ENCODE results near the gene SCNN1A.

The SCNN1A gene

GRCh38 chr12:6383572-6384498 lies 8.5 kb upstream of the SCNN1A start, which contains the start of gene LTBR:
TSS of gene LTBR (plus strand) at chr12:6384162. CDS start at chr12:6384359, 197 bp downstream.
- peak; percentile 76 for DNase-seq

DNA sequence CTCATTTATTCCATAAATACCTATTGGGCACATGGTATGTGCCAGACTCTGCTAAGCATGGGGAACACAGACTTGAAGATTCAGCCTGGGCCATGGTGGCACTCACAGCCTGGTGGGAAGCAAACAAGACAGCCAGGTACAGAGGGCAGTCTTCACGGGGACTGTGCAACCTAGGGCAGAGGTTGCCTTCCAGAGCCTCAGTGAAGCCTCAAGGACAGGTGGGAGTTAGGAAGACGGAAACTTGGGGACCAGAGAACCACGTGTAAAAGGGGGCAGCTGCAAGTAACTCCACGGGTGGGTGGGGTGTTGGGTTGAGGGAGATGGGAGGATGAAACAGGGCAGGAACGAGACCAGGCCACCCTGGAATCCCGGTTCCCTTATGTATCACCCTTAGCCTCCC lies 7.6 kb upstream of the SCNN1A start:
- DNase-seq: no peak

GRCh38 chr12:6382371-6382770 lies 7.0 kb upstream of the SCNN1A start:
- no peak for DNase-seq

DNA sequence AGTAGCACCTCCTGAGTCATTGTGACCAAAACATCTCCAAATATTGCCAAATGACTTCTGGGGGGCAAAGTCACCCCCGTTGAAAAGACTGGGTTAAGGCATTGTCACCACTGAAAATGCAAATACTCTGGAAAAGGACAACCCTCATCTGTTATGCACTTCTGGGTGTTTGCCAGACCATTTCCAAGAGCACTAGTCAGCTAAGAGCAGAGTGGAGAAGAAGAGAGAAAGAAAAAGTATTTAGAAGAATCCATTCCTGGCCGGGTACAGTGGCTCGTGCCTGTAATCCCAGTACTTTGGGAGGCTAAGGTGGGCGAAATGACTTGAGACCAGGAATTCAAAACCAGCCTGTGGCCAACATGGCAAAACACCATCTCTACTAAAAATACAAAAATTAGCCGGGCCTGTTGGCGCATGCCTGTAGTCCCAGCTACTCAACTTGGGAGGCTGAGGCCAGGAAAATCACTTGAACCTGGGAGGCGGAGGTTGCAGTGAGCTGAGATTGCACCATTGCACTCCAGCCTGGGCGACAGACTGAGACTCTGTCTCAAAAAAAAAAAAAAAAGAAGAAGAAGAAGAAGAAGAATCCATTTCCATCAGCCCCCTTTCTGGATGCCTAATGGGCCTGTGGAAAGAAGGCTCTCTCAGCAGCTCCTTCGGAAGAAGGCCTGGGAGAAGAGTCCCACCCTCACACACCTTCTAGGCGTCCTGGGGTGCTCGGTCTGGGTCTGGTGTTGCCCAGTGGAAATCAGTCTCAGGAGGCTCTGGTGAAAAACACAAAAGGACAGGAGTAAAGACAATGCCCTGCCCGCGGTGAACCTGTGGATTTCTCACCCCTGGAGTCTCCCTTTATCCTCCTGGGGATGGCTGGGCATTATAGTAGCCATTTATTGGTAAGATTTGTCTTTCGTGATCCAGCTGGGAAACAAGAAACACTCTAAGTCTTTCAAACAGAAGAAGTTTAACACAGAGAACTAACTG lies 5.1 kb upstream of the SCNN1A start:
- DNase-seq: no peak

GRCh38 chr12:6378709-6379472 lies 3.5 kb upstream of the SCNN1A start:
- no peak for DNase-seq

GRCh38 chr12:6377667-6377994 lies 2.3 kb upstream of the SCNN1A start:
- DNase-seq: no peak

DNA sequence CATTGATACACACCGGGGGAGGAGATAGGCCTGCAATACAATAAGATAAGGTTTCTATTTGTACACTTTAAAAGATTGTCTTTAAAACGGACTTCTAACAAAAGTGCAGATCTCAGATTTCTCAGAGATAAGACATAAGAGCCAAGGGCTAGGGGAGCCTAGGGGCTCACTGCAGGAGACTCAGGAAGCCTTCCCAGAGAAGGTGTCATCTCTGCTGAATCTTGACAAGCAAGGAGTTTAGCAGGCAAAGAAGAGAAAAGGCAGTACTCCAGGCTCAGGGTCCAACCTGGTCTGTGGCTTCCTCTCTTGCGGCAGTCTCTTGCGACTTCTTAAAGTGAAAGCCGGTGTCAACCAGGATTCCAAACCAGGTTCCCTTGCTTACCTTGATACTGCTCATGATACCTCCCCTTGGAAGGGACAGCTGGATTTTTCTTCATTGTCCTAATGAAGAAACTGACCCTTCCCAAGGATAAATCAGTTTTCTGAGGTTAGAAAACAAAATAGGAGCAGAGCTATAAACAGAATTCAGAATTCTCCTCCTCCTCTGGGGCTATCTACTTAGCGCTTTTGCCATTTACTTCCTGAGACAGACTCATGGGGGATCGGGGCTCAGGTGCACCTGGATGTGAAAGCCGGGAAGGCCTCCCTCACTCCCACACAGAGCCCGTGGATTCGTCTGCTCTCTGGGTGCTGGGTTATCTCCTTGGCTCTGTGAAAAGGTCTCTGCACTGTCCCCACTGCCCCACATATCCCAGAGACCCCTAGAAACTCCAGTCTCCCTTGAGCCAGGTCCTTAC lies 1.7 kb upstream of the SCNN1A start:
- DNase-seq: peak; percentile 15

DNA sequence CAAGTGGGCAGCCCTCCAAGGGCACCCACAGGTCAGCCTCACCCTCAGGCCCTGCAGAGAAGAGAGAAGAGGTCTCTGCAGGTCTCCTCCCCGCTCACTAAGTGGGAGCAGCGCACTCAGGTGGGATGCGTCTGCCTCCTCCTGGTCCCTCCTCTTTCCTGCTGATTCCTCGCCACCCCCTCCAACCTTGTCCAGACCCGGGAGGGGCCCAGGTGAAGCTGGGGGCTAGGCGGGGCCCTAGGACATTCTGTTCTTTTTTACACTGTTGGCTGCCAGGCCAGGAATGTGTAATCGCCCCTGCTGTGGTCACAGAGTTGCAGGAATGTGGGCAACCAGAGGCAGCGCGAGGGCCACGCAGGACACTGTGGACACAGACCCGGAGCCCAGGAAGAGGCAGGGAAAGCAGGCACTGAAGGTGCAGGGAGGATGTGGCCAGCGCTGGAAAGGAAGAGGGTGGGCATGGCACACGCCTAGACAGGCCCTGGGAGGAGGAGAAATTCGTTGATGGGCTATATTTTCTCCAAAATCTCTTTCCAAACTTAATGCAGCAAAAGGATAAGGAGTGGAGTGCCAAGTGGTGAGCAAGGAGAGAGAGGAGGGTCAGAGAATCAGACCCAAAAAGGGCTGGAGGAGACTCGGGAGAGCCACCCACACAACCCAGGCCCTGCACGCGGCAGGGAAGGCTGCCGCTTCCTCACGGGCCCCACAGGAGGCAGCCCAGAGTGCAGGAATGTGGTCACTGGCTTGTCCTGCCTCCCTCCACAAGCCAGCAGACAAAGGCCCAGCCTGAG lies 911 bp upstream of the SCNN1A start:
- peak; percentile 59 for DNase-seq

GRCh38 chr12:6374786-6375160 lies 590 bp downstream of the SCNN1A start:
- no peak for DNase-seq

- DNase-seq: no peak
Observed at GRCh38 chr12:6374028-6374785, 1.2 kb downstream of the SCNN1A start.

GRCh38 chr12:6373022-6373787 lies 2.2 kb downstream of the SCNN1A start:
- no peak for DNase-seq

DNA sequence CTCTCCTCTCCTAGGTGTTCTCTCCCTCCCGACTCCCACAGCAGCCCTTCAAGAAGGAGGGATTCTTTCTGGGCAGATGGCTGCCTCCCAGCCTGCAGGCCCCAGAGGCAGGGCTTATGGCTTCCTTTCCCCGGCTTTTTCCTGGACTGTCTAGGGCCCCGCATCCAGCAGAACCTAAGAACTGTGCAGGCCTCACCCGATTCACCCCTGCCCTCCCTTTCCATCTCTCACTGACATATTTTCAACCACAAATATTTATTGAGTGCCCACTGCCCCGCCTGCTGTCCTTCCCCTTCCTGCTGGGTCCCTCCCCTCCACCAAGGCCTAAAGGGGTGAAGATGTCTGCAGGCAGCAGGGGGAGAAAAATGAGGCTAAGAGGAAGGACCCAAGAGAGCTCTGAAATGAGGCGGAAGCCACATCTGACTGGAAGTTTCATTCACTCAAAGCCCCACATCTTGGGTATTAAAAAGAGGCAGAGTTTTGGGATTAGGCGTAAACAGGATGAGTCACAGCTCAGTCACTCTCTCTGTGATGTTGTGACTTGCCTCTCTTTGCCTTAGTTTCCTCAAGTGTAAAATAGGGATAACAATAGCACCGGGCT lies 2.9 kb downstream of the SCNN1A start:
- peak; percentile 14 for DNase-seq

- DNase-seq: peak; percentile 42
Observed at GRCh38 chr12:6370994-6371754, 4.2 kb downstream of the SCNN1A start.

GRCh38 chr12:6370576-6370935 lies 4.8 kb downstream of the SCNN1A start:
- peak; percentile 16 for DNase-seq

DNA sequence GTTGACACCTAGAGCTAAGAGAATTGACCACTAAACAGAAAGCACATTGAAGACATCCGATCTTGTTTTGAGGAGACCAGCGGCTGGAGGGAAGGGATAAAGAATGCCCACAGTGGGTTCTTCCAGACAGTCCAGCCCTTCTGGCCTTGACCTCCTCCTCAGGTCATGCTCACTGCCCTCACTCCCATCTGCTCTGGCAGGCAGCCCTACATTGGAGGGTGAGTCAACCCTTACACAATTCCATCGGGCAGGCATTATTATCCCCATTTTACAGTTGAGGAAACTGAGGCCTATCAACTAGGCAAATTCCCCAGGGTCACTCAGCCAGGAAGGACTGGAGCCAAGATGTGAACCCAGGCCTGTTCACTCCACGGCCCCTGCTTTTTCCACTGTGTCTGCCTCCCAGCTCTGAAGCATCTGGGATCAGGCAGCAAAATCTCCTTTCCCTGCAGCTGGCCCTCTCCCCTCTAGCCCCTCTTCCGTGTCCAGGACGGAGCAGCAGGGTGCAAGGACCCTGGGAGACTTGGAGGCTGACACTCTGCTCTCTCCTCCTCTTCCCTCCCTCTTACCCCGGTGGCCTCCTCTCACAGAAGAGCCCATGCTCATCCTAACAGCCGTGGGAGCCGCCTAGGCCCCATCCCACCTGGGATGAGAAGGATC lies 5.3 kb downstream of the SCNN1A start:
- no peak for DNase-seq

DNA sequence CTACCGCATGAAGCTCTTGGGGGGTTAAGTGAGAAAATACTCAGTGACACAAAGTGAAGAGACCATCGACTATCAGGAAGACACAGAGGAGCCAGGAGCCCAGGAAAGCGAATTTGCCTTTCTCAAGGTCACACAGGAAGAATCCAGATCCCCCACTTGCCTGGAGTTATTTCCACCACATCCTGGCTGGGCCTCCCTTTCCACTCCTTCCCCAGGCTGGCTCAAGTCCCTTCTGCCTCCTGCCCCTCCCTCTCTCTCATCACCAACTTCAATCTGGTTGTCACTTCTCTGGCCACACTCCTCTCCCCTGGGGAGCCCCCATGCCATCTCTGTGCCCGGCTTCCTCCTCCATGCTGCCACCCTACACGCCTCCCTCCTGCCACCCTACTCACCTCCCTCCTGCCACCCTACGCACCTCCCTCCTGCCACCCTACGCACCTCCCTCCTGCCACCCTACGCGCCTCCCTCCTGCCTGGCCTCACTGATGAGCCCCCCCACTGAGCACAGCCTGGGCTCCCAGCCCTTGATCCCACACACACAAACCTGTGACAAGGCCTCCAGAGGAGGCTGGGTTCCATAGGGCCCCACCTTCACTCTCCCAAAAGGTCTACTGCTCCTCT lies 6.3 kb downstream of the SCNN1A start:
- no peak for DNase-seq
